ENCODE results near the gene ITCH. TPM values are rescaled to one million over a fixed set of nuclear protein-coding genes. Genes with fewer than 3 reads are reported as not detected.

The ITCH gene
- total and polyA plus RNA-seq, 12 donors: 6.7 to 47.5 (median 39.1) TPM

GRCh38 chr20:34452281-34452982, 89.4 kb downstream of the ITCH start:
- no peak for TF ChIP-seq CTCF (IDR thresholded peaks at IDR 0.05)
- peaks cover 0 to 96% (median 40%) of the 10 kb centered on the region in 9 donors for H3K36me3 ChIP-seq
- intact Hi-C loops (cut with DNase I): no loop called here
- H3K9me3 ChIP-seq: no peaks in the 10 kb centered on the region
- WGBS, 2 donors: 87% methylated on average over 2 of the region's 2 CpGs
- DNase-seq (no peak), ATAC-seq (no peak)
- peaks cover 0 to 11% (median 0%) of the 10 kb centered on the region in 9 donors for H3K4me1 ChIP-seq
- H3K27me3 ChIP-seq: no peaks in the 10 kb centered on the region
- peak overlapping the region in 1 of 10 donors; percentile 0 for H3K27ac ChIP-seq
- H3K4me3 ChIP-seq: no peak overlapping the region

- TF ChIP-seq CTCF (IDR thresholded peaks at IDR 0.05): no peak
- H3K4me3 ChIP-seq: no peak overlapping the region
- WGBS, 2 donors: 69 to 70% methylated on average over 3 of the region's 3 CpGs
- H3K36me3 ChIP-seq: peaks cover 0 to 97% (median 29%) of the 10 kb centered on the region in 9 donors
- intact Hi-C loops (cut with DNase I): no loop called here
- no peak overlapping the region for H3K27ac ChIP-seq
- peaks cover 0 to 9% (median 0%) of the 10 kb centered on the region in 9 donors for H3K4me1 ChIP-seq
- H3K27me3 ChIP-seq: no peaks in the 10 kb centered on the region
- DNase-seq: no peak
- H3K9me3 ChIP-seq: no peaks in the 10 kb centered on the region
- no peak for ATAC-seq
Measured at GRCh38 chr20:34458631-34459030, 95.6 kb downstream of the ITCH start.

- no peak for ATAC-seq
- DNase-seq: no peak
- WGBS, 2 donors: 79 to 85% methylated on average over 5 of the region's 5 CpGs
- Histone ChIP-seq H3K4me1 (peaks cover 0 to 9% (median 0%) of the 10 kb centered on the region in 9 donors), H3K9me3 (no peaks in the 10 kb centered on the region), H3K27me3 (no peaks in the 10 kb centered on the region), H3K4me3 (no peak overlapping the region), H3K27ac (no peak overlapping the region), H3K36me3 (peaks cover 0 to 100% (median 29%) of the 10 kb centered on the region in 9 donors)
- TF ChIP-seq CTCF (IDR thresholded peaks at IDR 0.05): no peak
- intact Hi-C loops (cut with DNase I): no loop called here
Measured at GRCh38 chr20:34459209-34459897, 96.3 kb downstream of the ITCH start.

- 83 to 85% methylated on average over 2 of the region's 2 CpGs for WGBS, 2 donors
Measured at GRCh38 chr20:34461779-34462087, 98.7 kb downstream of the ITCH start.

More at GRCh38 chr20:34461779-34462087, 98.7 kb downstream of the ITCH start:
- intact Hi-C loops (cut with DNase I): no loop called here
- DNase-seq (no peak), ATAC-seq (no peak)
- Histone ChIP-seq H3K27ac (no peak overlapping the region), H3K4me3 (no peak overlapping the region), H3K27me3 (no peaks in the 10 kb centered on the region), H3K4me1 (peaks cover 0 to 9% (median 0%) of the 10 kb centered on the region in 9 donors), H3K36me3 (peaks cover 0 to 96% (median 29%) of the 10 kb centered on the region in 9 donors), H3K9me3 (no peaks in the 10 kb centered on the region)
- TF ChIP-seq CTCF (IDR thresholded peaks at IDR 0.05): no peak
